ENCODE results near the gene SLC5A4. TPM values are rescaled to one million over a fixed set of nuclear protein-coding genes. Genes with fewer than 3 reads are reported as not detected.
"Not testable (repeated sequence)": the region's sequence is repeated elsewhere in the genome, so short reads cannot be mapped to it uniquely, and the experiment has no call there.

SLC5A4 gene
- 0.09 to 0.37 TPM (median 0.22 TPM) in 3 replicates for total RNA-seq (2021)
- Bru-seq, nascent RNA, result percentile 15 among the genes with signal in this experiment
- long read RNA-seq, experiment 1, partial matches to known transcripts, result 0 of 1 reads
- long read RNA-seq, experiment 1, other reads (novel, unspliced or antisense), result 1 of 1 reads
- long read RNA-seq, experiment 2, result 0 reads
- long read RNA-seq, experiment 3, result 0 reads

DNA sequence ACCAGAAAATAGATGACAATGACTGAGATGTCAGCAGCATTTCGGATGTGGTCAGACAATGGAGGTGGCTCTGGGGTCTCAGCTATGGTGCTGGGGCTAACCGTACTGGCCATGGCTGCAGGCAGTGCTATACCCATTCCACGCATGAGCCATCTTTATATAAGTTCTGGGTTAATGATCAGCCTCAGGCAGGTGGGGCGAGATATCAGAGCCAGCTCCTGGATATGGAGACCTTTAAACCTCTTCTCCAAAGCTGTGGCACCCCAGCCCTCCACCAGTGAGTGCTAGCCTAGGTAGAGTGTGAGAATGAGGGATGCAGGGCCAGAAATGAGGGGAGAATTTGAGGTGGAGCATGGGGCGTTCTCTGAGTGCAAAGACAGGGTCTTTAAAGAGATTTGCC lies at the start of gene SLC5A4:
Gene SLC5A4, minus strand, starts transcription at position 131 of the 400 bp plus-strand sequence. Its CDS starts 18 bp downstream, at position 113.
- Mint-ChIP-seq H3K4me1 (peaks cover 2% of the 10 kb centered on the region; the same call in 1 of the 2 replicates), H3K4me3 (no peak within 1 kb of the TSS), H3K27me3 (ENCODE audit: low read depth) (peaks cover 4% of the 10 kb centered on the region), H3K36me3 (no peaks in the 10 kb centered on the region), H3K27ac (no peak within 1 kb of the TSS), H3K9me3 (peaks cover 1% of the 10 kb centered on the region; the same call in 1 of the 2 replicates)
- TF ChIP-seq ZNF138 (CRISPR knock-in tag; conservative IDR thresholded peaks at IDR 0.05) (no peak), E2F5 (CRISPR knock-in tag; IDR thresholded peaks at IDR 0.05) (no peak), ATF3 (CRISPR knock-in tag; conservative IDR thresholded peaks at IDR 0.05) (no peak), NFATC4 (CRISPR knock-in tag; IDR thresholded peaks at IDR 0.05) (no peak), PRRX2 (CRISPR knock-in tag; IDR thresholded peaks at IDR 0.05) (no peak), JUN (CRISPR knock-in tag; IDR thresholded peaks at IDR 0.05) (no peak), ZNF263 (CRISPR knock-in tag; IDR thresholded peaks at IDR 0.05; ENCODE audit: low read depth) (no peak), FOXK1 (CRISPR knock-in tag; IDR thresholded peaks at IDR 0.05) (no peak), NFE2L1 (CRISPR knock-in tag; IDR thresholded peaks at IDR 0.05) (no peak), ZNF317 (CRISPR knock-in tag; IDR thresholded peaks at IDR 0.05; ENCODE audit: borderline replicate concordance, low read depth) (no peak), SMAD4 (CRISPR knock-in tag; IDR thresholded peaks at IDR 0.05) (no peak), HMGA2 (CRISPR knock-in tag; IDR thresholded peaks at IDR 0.05) (no peak), CREB1 (CRISPR knock-in tag; IDR thresholded peaks at IDR 0.05) (no peak)
- TF ChIP-seq, protein P1, sequence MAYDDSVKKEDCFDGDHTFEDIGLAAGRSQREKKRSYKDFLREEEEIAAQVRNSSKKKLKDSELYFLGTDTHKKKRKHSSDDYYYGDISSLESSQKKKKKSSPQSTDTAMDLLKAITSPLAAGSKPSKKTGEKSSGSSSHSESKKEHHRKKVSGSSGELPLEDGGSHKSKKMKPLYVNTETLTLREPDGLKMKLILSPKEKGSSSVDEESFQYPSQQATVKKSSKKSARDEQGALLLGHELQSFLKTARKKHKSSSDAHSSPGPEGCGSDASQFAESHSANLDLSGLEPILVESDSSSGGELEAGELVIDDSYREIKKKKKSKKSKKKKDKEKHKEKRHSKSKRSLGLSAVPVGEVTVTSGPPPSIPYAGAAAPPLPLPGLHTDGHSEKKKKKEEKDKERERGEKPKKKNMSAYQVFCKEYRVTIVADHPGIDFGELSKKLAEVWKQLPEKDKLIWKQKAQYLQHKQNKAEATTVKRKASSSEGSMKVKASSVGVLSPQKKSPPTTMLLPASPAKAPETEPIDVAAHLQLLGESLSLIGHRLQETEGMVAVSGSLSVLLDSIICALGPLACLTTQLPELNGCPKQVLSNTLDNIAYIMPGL (CRISPR knock-in tag; IDR thresholded peaks at IDR 0.05), result no peak
- TF ChIP-seq, protein P2, sequence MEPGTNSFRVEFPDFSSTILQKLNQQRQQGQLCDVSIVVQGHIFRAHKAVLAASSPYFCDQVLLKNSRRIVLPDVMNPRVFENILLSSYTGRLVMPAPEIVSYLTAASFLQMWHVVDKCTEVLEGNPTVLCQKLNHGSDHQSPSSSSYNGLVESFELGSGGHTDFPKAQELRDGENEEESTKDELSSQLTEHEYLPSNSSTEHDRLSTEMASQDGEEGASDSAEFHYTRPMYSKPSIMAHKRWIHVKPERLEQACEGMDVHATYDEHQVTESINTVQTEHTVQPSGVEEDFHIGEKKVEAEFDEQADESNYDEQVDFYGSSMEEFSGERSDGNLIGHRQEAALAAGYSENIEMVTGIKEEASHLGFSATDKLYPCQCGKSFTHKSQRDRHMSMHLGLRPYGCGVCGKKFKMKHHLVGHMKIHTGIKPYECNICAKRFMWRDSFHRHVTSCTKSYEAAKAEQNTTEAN (CRISPR knock-in tag; IDR thresholded peaks at IDR 0.05), result no peak
- TF ChIP-seq, protein P3, sequence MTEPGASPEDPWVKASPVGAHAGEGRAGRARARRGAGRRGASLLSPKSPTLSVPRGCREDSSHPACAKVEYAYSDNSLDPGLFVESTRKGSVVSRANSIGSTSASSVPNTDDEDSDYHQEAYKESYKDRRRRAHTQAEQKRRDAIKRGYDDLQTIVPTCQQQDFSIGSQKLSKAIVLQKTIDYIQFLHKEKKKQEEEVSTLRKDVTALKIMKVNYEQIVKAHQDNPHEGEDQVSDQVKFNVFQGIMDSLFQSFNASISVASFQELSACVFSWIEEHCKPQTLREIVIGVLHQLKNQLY (CRISPR knock-in tag; IDR thresholded peaks at IDR 0.05), result no peak
- TF ChIP-seq, protein P4, sequence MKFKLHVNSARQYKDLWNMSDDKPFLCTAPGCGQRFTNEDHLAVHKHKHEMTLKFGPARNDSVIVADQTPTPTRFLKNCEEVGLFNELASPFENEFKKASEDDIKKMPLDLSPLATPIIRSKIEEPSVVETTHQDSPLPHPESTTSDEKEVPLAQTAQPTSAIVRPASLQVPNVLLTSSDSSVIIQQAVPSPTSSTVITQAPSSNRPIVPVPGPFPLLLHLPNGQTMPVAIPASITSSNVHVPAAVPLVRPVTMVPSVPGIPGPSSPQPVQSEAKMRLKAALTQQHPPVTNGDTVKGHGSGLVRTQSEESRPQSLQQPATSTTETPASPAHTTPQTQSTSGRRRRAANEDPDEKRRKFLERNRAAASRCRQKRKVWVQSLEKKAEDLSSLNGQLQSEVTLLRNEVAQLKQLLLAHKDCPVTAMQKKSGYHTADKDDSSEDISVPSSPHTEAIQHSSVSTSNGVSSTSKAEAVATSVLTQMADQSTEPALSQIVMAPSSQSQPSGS (CRISPR knock-in tag; IDR thresholded peaks at IDR 0.05; ENCODE audit: borderline replicate concordance, low read depth), result no peak
- TF ChIP-seq, protein P5, sequence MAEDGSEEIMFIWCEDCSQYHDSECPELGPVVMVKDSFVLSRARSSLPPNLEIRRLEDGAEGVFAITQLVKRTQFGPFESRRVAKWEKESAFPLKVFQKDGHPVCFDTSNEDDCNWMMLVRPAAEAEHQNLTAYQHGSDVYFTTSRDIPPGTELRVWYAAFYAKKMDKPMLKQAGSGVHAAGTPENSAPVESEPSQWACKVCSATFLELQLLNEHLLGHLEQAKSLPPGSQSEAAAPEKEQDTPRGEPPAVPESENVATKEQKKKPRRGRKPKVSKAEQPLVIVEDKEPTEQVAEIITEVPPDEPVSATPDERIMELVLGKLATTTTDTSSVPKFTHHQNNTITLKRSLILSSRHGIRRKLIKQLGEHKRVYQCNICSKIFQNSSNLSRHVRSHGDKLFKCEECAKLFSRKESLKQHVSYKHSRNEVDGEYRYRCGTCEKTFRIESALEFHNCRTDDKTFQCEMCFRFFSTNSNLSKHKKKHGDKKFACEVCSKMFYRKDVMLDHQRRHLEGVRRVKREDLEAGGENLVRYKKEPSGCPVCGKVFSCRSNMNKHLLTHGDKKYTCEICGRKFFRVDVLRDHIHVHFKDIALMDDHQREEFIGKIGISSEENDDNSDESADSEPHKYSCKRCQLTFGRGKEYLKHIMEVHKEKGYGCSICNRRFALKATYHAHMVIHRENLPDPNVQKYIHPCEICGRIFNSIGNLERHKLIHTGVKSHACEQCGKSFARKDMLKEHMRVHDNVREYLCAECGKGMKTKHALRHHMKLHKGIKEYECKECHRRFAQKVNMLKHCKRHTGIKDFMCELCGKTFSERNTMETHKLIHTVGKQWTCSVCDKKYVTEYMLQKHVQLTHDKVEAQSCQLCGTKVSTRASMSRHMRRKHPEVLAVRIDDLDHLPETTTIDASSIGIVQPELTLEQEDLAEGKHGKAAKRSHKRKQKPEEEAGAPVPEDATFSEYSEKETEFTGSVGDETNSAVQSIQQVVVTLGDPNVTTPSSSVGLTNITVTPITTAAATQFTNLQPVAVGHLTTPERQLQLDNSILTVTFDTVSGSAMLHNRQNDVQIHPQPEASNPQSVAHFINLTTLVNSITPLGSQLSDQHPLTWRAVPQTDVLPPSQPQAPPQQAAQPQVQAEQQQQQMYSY (CRISPR knock-in tag; IDR thresholded peaks at IDR 0.05), result no peak
- POLR2A ChIA-PET, result no interaction called here
- CTCF ChIA-PET, result interaction anchor here (0.7 to 0.9 kb wide), 2 partner anchors 11 to 48 kb away, joined by 4 to 7 read pairs; no protein-coding TSS in a partner anchor
- no peak for DNase-seq (ENCODE audit: low spot score)
- no peak for ATAC-seq

GRCh38 chr22:32293921-32294320 lies 38.8 kb upstream of the SLC5A4 start:
- ATAC-seq; H3K36me3 Mint-ChIP-seq; DNase-seq (ENCODE audit: low spot score); H3K9me3 Mint-ChIP-seq; H3K4me3 Mint-ChIP-seq; H3K27ac Mint-ChIP-seq; H3K27me3 Mint-ChIP-seq (ENCODE audit: low read depth); CTCF ChIA-PET; POLR2A ChIA-PET; H3K4me1 Mint-ChIP-seq: not testable (repeated sequence)

Data from WTC11 (cell line).